CD4-positive, alpha-beta T cell (primary cell): ENCODE results near the gene AZU1. TPM values are rescaled to one million over a fixed set of nuclear protein-coding genes. Genes with fewer than 3 reads are reported as not detected.

ENCODE experiments used
- ATAC-seq: fragments of 200-7000 bp; cut with Tn5 transposase; one replicate; pipeline ENCODE4 v1.10.0; 2022; ENCODE audit warnings: mild to moderate bottlenecking; ENCODE audit not compliant: poor library complexity
- CTCF ChIA-PET: fragments of 350-600 bp; sonication (Branson Sonifier 250); formaldehyde crosslinking; loops from one replicate; lab custom pipeline; 2021; ENCODE audit warnings: antibody characterized with exemption, inconsistent platforms; lab: Charles Lee
- POLR2A ChIA-PET: fragments of 350-600 bp; sonication (Branson Sonifier 250); formaldehyde crosslinking; loops from one replicate; lab custom pipeline; 2021; ENCODE audit warnings: antibody characterized with exemption, inconsistent platforms; lab: Charles Lee
- DNase-seq, 14 experiments: peaks; one replicate each; pipeline ENCODE4 v3.0.0-alpha.2; 2013 to 2020; ENCODE audit warnings: mixed read lengths in 2 of 14
- H3K27ac ChIP-seq, 2 donors: one replicate each; pipeline versions ENCODE4 v1.5.1 to v1.7.0; 2013; ENCODE audit warnings: low read length in 2 of 2, low read depth in 1 of 2, mild to moderate bottlenecking in 1 of 2
- H3K27me3 ChIP-seq, 2 experiments: 1 replicate in 1 of 2; 2 replicates in 1 of 2; pipeline versions ENCODE4 v1.6.1 to v1.7.0; 2013; ENCODE audit warnings: low read length in 2 of 2, control low read depth in 1 of 2, mild to moderate bottlenecking in 1 of 2, moderate library complexity in 1 of 2; ENCODE audit not compliant: insufficient read depth in 2 of 2, control insufficient read depth in 1 of 2
- H3K36me3 ChIP-seq: one replicate; pipeline ENCODE4 v1.6.1; 2013; ENCODE audit warnings: low read length, control low read depth; ENCODE audit not compliant: insufficient read depth
- H3K4me1 ChIP-seq: one replicate; pipeline ENCODE4 v1.6.1; 2013; ENCODE audit warnings: low read length, control low read depth; ENCODE audit not compliant: insufficient read depth
- H3K4me3 ChIP-seq: one replicate; pipeline ENCODE4 v1.5.1; 2013; ENCODE audit warnings: mild to moderate bottlenecking, low read length, moderate library complexity
- H3K9me3 ChIP-seq, 2 experiments: 1 replicate in 1 of 2; 2 replicates in 1 of 2; pipeline versions ENCODE4 v1.6.1 to v1.7.0; 2013; ENCODE audit warnings: low read length in 2 of 2, mild to moderate bottlenecking in 2 of 2, control low read depth in 1 of 2, moderate library complexity in 1 of 2; ENCODE audit not compliant: control insufficient read depth in 1 of 2, insufficient read depth in 1 of 2
- H3K27ac Mint-ChIP-seq: one replicate; pipeline ENCODE4 v1.8.0; 2020; ENCODE audit warnings: mixed read lengths
- H3K27me3 Mint-ChIP-seq: one replicate; pipeline ENCODE4 v1.8.0; 2021; ENCODE audit warnings: mixed read lengths
- H3K36me3 Mint-ChIP-seq: one replicate; pipeline ENCODE4 v1.8.0; 2021; ENCODE audit warnings: low read depth, mixed read lengths
- H3K4me1 Mint-ChIP-seq: one replicate; pipeline ENCODE4 v1.8.0; 2021; ENCODE audit warnings: low read depth, mixed read lengths
- H3K4me3 Mint-ChIP-seq: one replicate; pipeline ENCODE4 v1.8.0; 2020; ENCODE audit warnings: mild to moderate bottlenecking, mixed read lengths
- H3K9me3 Mint-ChIP-seq: one replicate; pipeline ENCODE4 v1.8.0; 2020; ENCODE audit warnings: mixed read lengths
- intact Hi-C, 2 experiments: fragments of 100-400 bp; cut with DNase I in 1 of 2; cut with micrococcal nuclease in 1 of 2; formaldehyde crosslinking; loops; one replicate each; pipeline versions ENCODE4 v1.15.1 to v1.9.0; 2023 to 2025; cut with DNase I, micrococcal nuclease
- total RNA-seq, 174 experiments: library from RNA in 2 of 174; stranded (reverse) in 2 of 174; gene quantifications; one replicate each; pipeline ENCODE4 v1.2.3 and lab custom pipeline; 2021 to 2026
- TF ChIP-seq, protein P1 (sequence below): fragments of 200-600 bp; IDR thresholded peaks from one replicate; pipeline ENCODE4 v1.8.0; 2022; ENCODE audit warnings: antibody characterized with exemption, mild to moderate bottlenecking

Gene AZU1
- total RNA-seq, 2 experiments from 2014 or later = 0.47 to 0.49 TPM

DNA sequence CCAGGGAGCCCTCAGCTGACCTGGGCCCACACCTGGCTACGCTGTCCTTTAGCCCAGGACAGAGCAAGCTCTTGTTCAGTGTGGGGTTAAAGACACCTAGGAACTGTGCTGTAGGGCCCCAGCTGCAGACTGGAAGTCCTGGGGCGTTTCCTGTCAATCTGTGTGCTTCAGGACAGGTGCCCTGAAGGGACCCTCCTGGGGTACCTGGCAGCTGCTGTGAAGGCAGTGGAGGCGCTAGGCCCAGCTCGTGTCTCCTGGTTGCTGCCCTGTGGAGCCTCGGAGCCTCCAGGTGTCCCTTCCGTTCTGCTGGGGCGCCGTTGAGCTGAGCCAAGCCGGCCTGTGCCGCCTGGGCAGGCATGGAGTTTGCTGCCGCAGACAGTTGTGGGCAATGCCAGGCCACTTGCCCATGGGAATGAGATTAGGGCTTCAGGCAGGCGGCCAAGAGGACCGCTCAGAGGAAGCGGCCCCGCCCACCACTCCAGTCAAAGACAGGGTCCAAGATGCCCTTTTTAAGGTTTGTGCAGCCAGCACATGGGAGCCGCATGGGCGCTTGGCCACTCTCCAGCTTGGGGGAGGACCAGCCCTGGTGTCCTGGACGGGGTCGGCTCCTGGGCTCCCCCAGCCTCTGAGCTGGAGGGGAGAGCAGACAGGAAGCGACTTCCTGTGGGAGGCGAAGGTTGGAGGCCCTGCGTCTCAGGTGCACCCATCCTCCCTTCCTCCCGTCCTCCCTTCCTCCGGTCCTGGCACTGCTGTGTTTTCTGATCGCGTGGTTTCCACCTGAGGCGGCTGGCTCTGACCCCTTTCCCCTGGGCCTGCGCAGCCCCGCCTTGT is 26.4 kb upstream of the AZU1 start:
- peak overlapping the region; percentile 41 to 44 for H3K27ac ChIP-seq
- no peak for ATAC-seq
- ChIA-PET POLR2A (no interaction called here), CTCF (interaction anchor here (1.0 kb wide), 1 partner anchor 62 kb away, joined by 4 read pairs; no protein-coding TSS in a partner anchor)
- H3K9me3 ChIP-seq = no peaks in the 10 kb centered on the region
- peaks cover 54% of the 10 kb centered on the region for H3K4me1 Mint-ChIP-seq
- peak overlapping the region; percentile 35 for H3K4me3 ChIP-seq
- intact Hi-C loops = no loop called here
- H3K9me3 Mint-ChIP-seq = no peaks in the 10 kb centered on the region
- H3K27me3 Mint-ChIP-seq = no peaks in the 10 kb centered on the region
- peaks cover 52% of the 10 kb centered on the region for H3K36me3 Mint-ChIP-seq
- DNase-seq = peak in 5 of 14 experiments; percentile 18 to 57 (median 42)
- peaks cover 64% of the 10 kb centered on the region for H3K36me3 ChIP-seq
- no peaks in the 10 kb centered on the region for H3K27me3 ChIP-seq
- H3K27ac Mint-ChIP-seq = peak overlapping the region; percentile 87
- H3K4me1 ChIP-seq = peaks cover 68% of the 10 kb centered on the region
- peak overlapping the region; percentile 89 for H3K4me3 Mint-ChIP-seq
- TF ChIP-seq, protein P1, sequence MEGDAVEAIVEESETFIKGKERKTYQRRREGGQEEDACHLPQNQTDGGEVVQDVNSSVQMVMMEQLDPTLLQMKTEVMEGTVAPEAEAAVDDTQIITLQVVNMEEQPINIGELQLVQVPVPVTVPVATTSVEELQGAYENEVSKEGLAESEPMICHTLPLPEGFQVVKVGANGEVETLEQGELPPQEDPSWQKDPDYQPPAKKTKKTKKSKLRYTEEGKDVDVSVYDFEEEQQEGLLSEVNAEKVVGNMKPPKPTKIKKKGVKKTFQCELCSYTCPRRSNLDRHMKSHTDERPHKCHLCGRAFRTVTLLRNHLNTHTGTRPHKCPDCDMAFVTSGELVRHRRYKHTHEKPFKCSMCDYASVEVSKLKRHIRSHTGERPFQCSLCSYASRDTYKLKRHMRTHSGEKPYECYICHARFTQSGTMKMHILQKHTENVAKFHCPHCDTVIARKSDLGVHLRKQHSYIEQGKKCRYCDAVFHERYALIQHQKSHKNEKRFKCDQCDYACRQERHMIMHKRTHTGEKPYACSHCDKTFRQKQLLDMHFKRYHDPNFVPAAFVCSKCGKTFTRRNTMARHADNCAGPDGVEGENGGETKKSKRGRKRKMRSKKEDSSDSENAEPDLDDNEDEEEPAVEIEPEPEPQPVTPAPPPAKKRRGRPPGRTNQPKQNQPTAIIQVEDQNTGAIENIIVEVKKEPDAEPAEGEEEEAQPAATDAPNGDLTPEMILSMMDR = no peak

DNA sequence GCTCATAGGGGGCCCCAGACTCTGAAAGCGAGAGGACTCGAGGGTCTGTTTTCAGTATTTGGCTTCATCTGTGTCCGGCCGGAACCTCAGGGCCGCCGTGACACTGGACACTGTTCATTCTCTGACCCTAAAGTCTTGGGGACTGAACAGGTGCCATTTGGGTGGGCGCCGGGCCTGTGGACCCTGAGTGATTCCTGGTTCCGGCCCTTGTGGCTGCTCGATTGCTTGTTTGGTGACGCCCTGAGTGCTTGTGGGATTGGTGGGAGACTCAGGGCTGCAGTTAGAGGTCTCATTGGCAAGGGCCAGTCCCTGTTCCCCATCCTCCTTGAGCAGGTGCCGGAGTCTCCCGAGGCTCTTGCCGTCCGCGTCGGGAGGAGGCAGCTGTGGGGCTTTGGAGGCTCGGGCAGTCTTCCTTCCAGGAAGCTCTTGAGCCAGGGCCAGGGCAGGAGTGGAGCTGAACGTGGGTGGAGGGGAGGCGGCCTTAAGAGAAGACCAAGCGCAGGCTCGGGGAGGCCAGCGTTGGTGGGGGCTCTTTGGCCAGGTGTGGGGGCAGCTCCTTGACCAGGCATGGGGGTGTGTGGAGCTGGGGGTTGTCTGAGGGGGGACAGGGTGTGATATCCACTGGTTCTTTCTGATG is 25.7 kb upstream of the AZU1 start:
- peak overlapping the region; percentile 87 for H3K27ac Mint-ChIP-seq
- H3K9me3 Mint-ChIP-seq = no peaks in the 10 kb centered on the region

DNA sequence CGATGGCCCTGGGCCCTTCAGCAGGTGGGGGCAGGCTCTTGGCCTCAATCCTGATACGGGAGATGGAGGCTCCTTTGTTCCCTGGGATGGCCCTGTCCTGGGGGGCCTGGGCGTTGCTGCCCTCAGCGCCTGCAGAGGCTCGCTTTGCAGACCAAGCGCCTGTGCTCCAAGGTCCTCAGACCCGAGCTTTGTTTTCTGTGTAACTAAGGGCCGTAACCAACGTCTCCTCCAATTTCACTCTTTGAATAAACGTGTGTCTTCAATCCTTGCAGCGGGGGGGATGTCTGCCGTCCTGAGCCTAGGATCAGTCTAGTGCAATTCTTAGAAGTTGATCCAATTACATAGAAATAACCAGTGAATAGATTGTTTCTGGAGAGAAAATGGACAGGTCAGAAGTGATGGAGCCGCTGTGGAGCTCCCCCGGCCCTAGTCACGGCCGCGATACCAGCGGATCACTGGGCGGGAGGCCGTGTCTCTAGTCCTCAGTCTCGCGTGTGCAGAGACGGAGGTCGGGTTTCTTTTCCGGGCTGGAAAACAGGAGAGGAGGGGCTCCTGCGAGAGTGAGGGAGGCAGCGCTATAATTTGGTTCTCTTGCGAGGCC is 25.0 kb upstream of the AZU1 start:
- ChIA-PET POLR2A (no interaction called here), CTCF (no interaction called here)
- Mint-ChIP-seq H3K4me3 (peak overlapping the region; percentile 60), H3K27ac (peak overlapping the region; percentile 87), H3K36me3 (peaks cover 60% of the 10 kb centered on the region), H3K4me1 (peaks cover 54% of the 10 kb centered on the region), H3K27me3 (no peaks in the 10 kb centered on the region), H3K9me3 (no peaks in the 10 kb centered on the region)
- peak in 1 of 14 experiments; percentile 27 for DNase-seq
- intact Hi-C loops = no loop called here
- peak overlapping the region in 1 of 2 donors; percentile 16 for H3K27ac ChIP-seq
- no peak for ATAC-seq
- TF ChIP-seq, protein P1 = no peak
- no peak overlapping the region for H3K4me3 ChIP-seq
- peaks cover 70% of the 10 kb centered on the region for H3K4me1 ChIP-seq
- no peaks in the 10 kb centered on the region for H3K27me3 ChIP-seq
- no peaks in the 10 kb centered on the region for H3K9me3 ChIP-seq
- H3K36me3 ChIP-seq = peaks cover 76% of the 10 kb centered on the region

More for the DNA sequence above, 25.7 kb upstream of the AZU1 start:
- CTCF ChIA-PET = no interaction called here
- Histone ChIP-seq H3K9me3 (no peaks in the 10 kb centered on the region), H3K27ac (peak overlapping the region; percentile 15 to 16), H3K27me3 (no peaks in the 10 kb centered on the region), H3K4me1 (peaks cover 68% of the 10 kb centered on the region), H3K36me3 (peaks cover 70% of the 10 kb centered on the region), H3K4me3 (peak overlapping the region; percentile 35)
- Mint-ChIP-seq H3K36me3 (peaks cover 56% of the 10 kb centered on the region), H3K4me1 (peaks cover 49% of the 10 kb centered on the region), H3K4me3 (peak overlapping the region; percentile 48), H3K27me3 (no peaks in the 10 kb centered on the region)
- POLR2A ChIA-PET = no interaction called here
- DNase-seq (peak in 1 of 14 experiments; percentile 33), ATAC-seq (no peak)
- TF ChIP-seq, protein P1 = no peak
- intact Hi-C loops = no loop called here
